H1 (cell line): ENCODE measurements around the gene RIMS1. TPM values are rescaled to one million over a fixed set of nuclear protein-coding genes. Genes with fewer than 3 reads are reported as not detected.

Experiments used
- CTCF ChIA-PET: fragments of 300-600 bp; sonication (Branson Sonifier 250); formaldehyde crosslinking; loops from one replicate; lab custom pipeline; 2021; ENCODE audit not compliant: partially characterized antibody; lab: Charles Lee
- POLR2A ChIA-PET: fragments of 300-600 bp; sonication (Branson Sonifier 250); formaldehyde crosslinking; loops from one replicate; lab custom pipeline; 2021; ENCODE audit warnings: inconsistent platforms; ENCODE audit not compliant: partially characterized antibody; lab: Charles Lee
- DNase-seq, 2 experiments: peaks; one replicate each; pipeline versions ENCODE4 v3.0.0 to v3.0.0-alpha.2; 2010 to 2022; ENCODE audit warnings: low spot score in 2 of 2, low read depth in 1 of 2, mixed read lengths in 1 of 2
- FAIRE-seq: peaks from 2 replicates; lab custom pipeline; 2011; peaks lifted over from hg19 to GRCh38; lab: Jason Lieb, UNC
- H2AFZ ChIP-seq: 2 replicates; pipeline ENCODE4 v1.8.1; 2012; ENCODE audit warnings: low read length, inconsistent platforms
- H2AK5ac ChIP-seq: 2 replicates; pipeline ENCODE4 v1.6.1; 2013; ENCODE audit warnings: low read depth, low read length
- H2BK120ac ChIP-seq: replicated peaks from 2 replicates; pipeline ENCODE3; 2013; ENCODE audit warnings: low read depth, low read length, inconsistent platforms
- H2BK12ac ChIP-seq: 2 replicates; pipeline ENCODE4 v1.6.1; 2013; ENCODE audit warnings: low read depth, low read length
- H2BK15ac ChIP-seq: 2 replicates; pipeline ENCODE4 v1.6.1; 2013; ENCODE audit warnings: low read length
- H2BK20ac ChIP-seq: 2 replicates; pipeline ENCODE4 v1.6.1; 2013; ENCODE audit warnings: low read length
- H2BK5ac ChIP-seq: 2 replicates; pipeline ENCODE4 v1.6.1; 2013; ENCODE audit warnings: low read depth, low read length
- H3K14ac ChIP-seq: 2 replicates; pipeline ENCODE4 v1.6.1; 2013; ENCODE audit warnings: inconsistent platforms; ENCODE audit not compliant: insufficient read length
- H3K18ac ChIP-seq: 2 replicates; pipeline ENCODE4 v1.6.1; 2013; ENCODE audit warnings: low read length; ENCODE audit errors: extremely low read depth
- H3K23ac ChIP-seq: 2 replicates; pipeline ENCODE4 v1.6.1; 2013; ENCODE audit warnings: inconsistent platforms; ENCODE audit not compliant: insufficient read length
- H3K23me2 ChIP-seq: 2 replicates; pipeline ENCODE4 v1.6.1; 2013; ENCODE audit warnings: low read depth, low read length
- H3K27ac ChIP-seq: 2 replicates; pipeline ENCODE4 v1.6.1; 2011; ENCODE audit warnings: low read depth, low read length, inconsistent platforms
- H3K27me3 ChIP-seq, 4 experiments: replicated peaks in 1 of 4; 1 replicate in 1 of 4; 2 replicates in 3 of 4; pipeline versions ENCODE4 v1.6.1 to v1.8.1; 2011 to 2013; ENCODE audit warnings: low read length in 3 of 4, mild to moderate bottlenecking in 3 of 4, inconsistent platforms in 2 of 4, mixed read lengths in 2 of 4, moderate library complexity in 1 of 4; ENCODE audit not compliant: control insufficient read depth in 3 of 4, insufficient read depth in 3 of 4; ENCODE audit errors: extremely low read depth in 1 of 4
- H3K36me3 ChIP-seq, 4 experiments: 2 replicates each; pipeline versions ENCODE4 v1.6.1 to v1.8.1; 2011 to 2013; ENCODE audit warnings: mild to moderate bottlenecking in 4 of 4, low read length in 3 of 4, moderate library complexity in 2 of 4, control low read depth in 1 of 4, inconsistent platforms in 1 of 4; ENCODE audit not compliant: insufficient read depth in 4 of 4, control insufficient read depth in 2 of 4
- H3K4ac ChIP-seq: replicated peaks from 2 replicates; pipeline ENCODE3; 2013; ENCODE audit warnings: low read length, low read depth, mixed read lengths, inconsistent platforms; ENCODE audit not compliant: insufficient read length
- H3K4me1 ChIP-seq, 4 experiments: replicated peaks in 1 of 4; 1 replicate in 1 of 4; 2 replicates in 3 of 4; pipeline versions ENCODE4 v1.6.1 to v1.8.1; 2011 to 2013; ENCODE audit warnings: low read length in 3 of 4, inconsistent platforms in 2 of 4, mixed read lengths in 1 of 4; ENCODE audit not compliant: insufficient read depth in 4 of 4, control insufficient read depth in 3 of 4
- H3K4me2 ChIP-seq, 2 experiments: 2 replicates each; pipeline versions ENCODE4 v1.6.1 to v1.8.1; 2011 to 2013; ENCODE audit warnings: low read depth in 2 of 2, low read length in 2 of 2, control low read depth in 1 of 2, inconsistent platforms in 1 of 2, mild to moderate bottlenecking in 1 of 2; ENCODE audit not compliant: insufficient read depth in 1 of 2
- H3K4me3 ChIP-seq, 4 experiments: fragments of 200-600, 300-600 bp in 1 of 4; sonication (generic), shearing (Covaris generic), sonication (Bioruptor Twin) in 1 of 4; 2 replicates each; pipeline versions ENCODE4 v1.5.1 to v1.8.1; 2011 to 2016; ENCODE audit warnings: low read length in 4 of 4, low read depth in 3 of 4, control low read depth in 2 of 4, inconsistent platforms in 2 of 4, mild to moderate bottlenecking in 2 of 4, mixed read lengths in 1 of 4, moderate library complexity in 1 of 4; ENCODE audit not compliant: insufficient read depth in 2 of 4; ENCODE audit errors: extremely low read depth in 1 of 4
- H3K56ac ChIP-seq: replicated peaks from 2 replicates; pipeline ENCODE3; 2013; ENCODE audit warnings: low read depth, mild to moderate bottlenecking, mixed read lengths, low read length, inconsistent platforms; ENCODE audit not compliant: insufficient read length
- H3K79me1 ChIP-seq: 2 replicates; pipeline ENCODE4 v1.6.1; 2013; ENCODE audit warnings: low read depth, low read length, control low read depth
- H3K79me2 ChIP-seq, 2 experiments: 2 replicates each; pipeline versions ENCODE4 v1.6.1 to v1.8.1; 2012 to 2013; ENCODE audit warnings: low read length in 2 of 2, mild to moderate bottlenecking in 2 of 2, inconsistent platforms in 1 of 2; ENCODE audit not compliant: insufficient read depth in 2 of 2, control insufficient read depth in 1 of 2
- H3K9ac ChIP-seq, 4 experiments: replicated peaks in 1 of 4; 1 replicate in 1 of 4; 2 replicates in 3 of 4; pipeline versions ENCODE4 v1.6.1 to v1.8.1; 2011 to 2013; ENCODE audit warnings: low read depth in 3 of 4, low read length in 3 of 4, control low read depth in 2 of 4, mild to moderate bottlenecking in 2 of 4, moderate library complexity in 2 of 4, inconsistent platforms in 1 of 4; ENCODE audit errors: extremely low read depth in 1 of 4
- H3K9me3 ChIP-seq, 2 experiments: 2 replicates each; pipeline versions ENCODE4 v1.6.1 to v1.8.1; 2012 to 2013; ENCODE audit warnings: mild to moderate bottlenecking in 2 of 2, moderate library complexity in 2 of 2, control low read depth in 1 of 2, inconsistent platforms in 1 of 2, low read depth in 1 of 2, low read length in 1 of 2, mixed read lengths in 1 of 2; ENCODE audit not compliant: insufficient read depth in 2 of 2
- H4K20me1 ChIP-seq, 2 experiments: replicated peaks in 1 of 2; 2 replicates each; pipeline versions ENCODE3 to v1.8.1; 2011 to 2013; ENCODE audit warnings: inconsistent platforms in 2 of 2, low read length in 2 of 2, mild to moderate bottlenecking in 1 of 2; ENCODE audit not compliant: insufficient read depth in 2 of 2, control insufficient read depth in 1 of 2
- H4K5ac ChIP-seq: 2 replicates; pipeline ENCODE4 v1.6.1; 2013; ENCODE audit warnings: low read length, low read depth, mixed read lengths, inconsistent platforms; ENCODE audit not compliant: insufficient read length
- H4K8ac ChIP-seq: 2 replicates; pipeline ENCODE4 v1.8.0; 2013; ENCODE audit warnings: mild to moderate bottlenecking, moderate library complexity, low read length, inconsistent platforms; ENCODE audit not compliant: insufficient read depth; ENCODE audit errors: extremely low read depth
- H4K91ac ChIP-seq: replicated peaks from 2 replicates; pipeline ENCODE3; 2013; ENCODE audit warnings: low read length, mixed read lengths, inconsistent platforms; ENCODE audit not compliant: insufficient read length
- CTBP2 ChIP-seq: IDR thresholded peaks from 2 replicates; pipeline ENCODE4 v1.7.0; 2011; ENCODE audit warnings: borderline replicate concordance, mild to moderate bottlenecking, moderate library complexity, mixed read lengths, low read length; ENCODE audit not compliant: insufficient read depth, insufficient read length
- FOSL1 ChIP-seq: IDR thresholded peaks from 2 replicates; pipeline ENCODE4 v1.6.1; 2011; ENCODE audit warnings: mild to moderate bottlenecking, low read depth, low read length, moderate library complexity; ENCODE audit not compliant: insufficient read depth
- KDM5A ChIP-seq: fragments of 200-600 bp; IDR thresholded peaks from 2 replicates; pipeline ENCODE4 v1.7.1; 2012; ENCODE audit warnings: mild to moderate bottlenecking, low read length, inconsistent platforms, mixed read lengths
- NRF1 ChIP-seq: IDR thresholded peaks from 2 replicates; pipeline ENCODE4 v1.6.1; 2011; ENCODE audit warnings: mild to moderate bottlenecking, low read depth, low read length, improper control_type of control experiment
- POLR2A ChIP-seq, 2 experiments: IDR thresholded peaks; 1 replicate in 1 of 2; 2 replicates in 1 of 2; pipeline ENCODE4 v1.6.1; 2011; ENCODE audit warnings: low read depth in 2 of 2, low read length in 2 of 2, mild to moderate bottlenecking in 2 of 2; ENCODE audit errors: control extremely low read depth in 1 of 2
- RXRA ChIP-seq: IDR thresholded peaks from 2 replicates; pipeline ENCODE4 v1.6.1; 2011; ENCODE audit warnings: low read depth, mild to moderate bottlenecking, low read length, moderate library complexity; ENCODE audit not compliant: insufficient read depth
- SP2 ChIP-seq: IDR thresholded peaks from 2 replicates; pipeline ENCODE4 v1.6.1; 2012; ENCODE audit warnings: mild to moderate bottlenecking, low read length, inconsistent platforms
- TBP ChIP-seq: IDR thresholded peaks from 2 replicates; pipeline ENCODE4 v1.6.1; 2011; ENCODE audit warnings: low read depth, low read length, improper control_type of control experiment
- WGBS, 2 experiments: shearing (Covaris generic) in 1 of 2; methylation state at CpG; one replicate each; pipeline versions ENCODE4 v1.1.6 to v1.1.7; 2013 to 2015; ENCODE audit warnings: low lambda C conversion rate in 2 of 2, mixed read lengths in 2 of 2, inconsistent platforms in 1 of 2, low coverage in 1 of 2, missing lambda C conversion rate in 1 of 2; ENCODE audit not compliant: insufficient replicate concordance in 2 of 2, insufficient coverage in 1 of 2, insufficient read length in 1 of 2; ENCODE audit errors: extremely low coverage in 1 of 2, missing lambda C conversion rate in 1 of 2; 5-methylcytosine and 5-hydroxymethylcytosine counted together
- polyA plus RNA-seq, 7 experiments: library from polyadenylated mRNA; depleted of rRNA in 3 of 7; stranded (reverse) in 5 of 7; unstranded in 2 of 7; fragments of >200 nt in 5 of 7; fragments of 200-250 nt in 2 of 7; gene quantifications; 1 replicate in 5 of 7; 2 replicates in 1 of 7; 4 replicates in 1 of 7; pipeline versions ENCODE4 v1.2.1 to v1.2.3, GENCODE V29; 2011 to 2013; ENCODE audit warnings: missing spikeins in 2 of 7, mixed read lengths in 2 of 7
- total RNA-seq: library from RNA; stranded (reverse); fragmentation: NEBNext Ultra II Directional; extraction: Animal tissue kit (Norgen Biotek cat#: 25700); gene quantifications from 2 replicates; pipeline ENCODE4 v1.2.1, GENCODE V29; 2021
- TF ChIP-seq, protein P1 (sequence below): IDR thresholded peaks from 2 replicates; pipeline ENCODE4 v1.6.1; 2011; ENCODE audit warnings: low read depth, mild to moderate bottlenecking, low read length; ENCODE audit not compliant: insufficient read depth
- TF ChIP-seq, protein P2 (sequence below): IDR thresholded peaks from 2 replicates; pipeline ENCODE4 v1.6.1; 2011; ENCODE audit warnings: low read length, improper control_type of control experiment

RIMS1 gene
- total and polyA plus RNA-seq, 2 of the 8 experiments (the other 6 are each of a cell fraction or from before 2014, with no cell fraction given): 0.63 to 2.3 TPM

DNA sequence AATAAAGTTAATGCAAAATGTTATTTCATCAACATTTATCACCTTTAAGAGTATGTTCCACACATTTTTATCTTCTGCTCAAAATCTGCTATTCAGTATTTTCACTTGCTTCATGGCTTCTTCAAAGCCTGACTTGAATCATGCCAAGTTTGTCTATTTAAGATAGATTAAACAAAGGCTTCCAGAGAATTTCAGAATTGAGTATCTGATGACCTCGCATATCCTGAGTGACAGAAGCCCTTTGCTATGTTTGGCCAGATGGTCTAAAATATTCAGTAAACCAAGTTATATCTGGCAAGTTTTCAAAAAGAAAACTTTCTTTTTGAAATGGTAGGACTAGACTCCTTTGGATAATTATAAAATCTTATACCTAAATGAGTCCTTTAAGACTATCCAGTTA is 386.6 kb downstream of the RIMS1 start:
- no peaks in the 10 kb centered on the region for H3K27me3 ChIP-seq
- no peak overlapping the region for H3K14ac ChIP-seq
- H4K8ac ChIP-seq: no peak overlapping the region
- H3K79me1 ChIP-seq: no peaks in the 10 kb centered on the region
- no peak overlapping the region for H2BK12ac ChIP-seq
- H3K56ac ChIP-seq: no peak overlapping the region
- FAIRE-seq (no peak), DNase-seq (no peak)
- CTCF ChIA-PET: interaction anchor here (0.6 kb wide), 1 partner anchor 499 kb away, joined by 3 read pairs; no protein-coding TSS in a partner anchor
- no peaks in the 10 kb centered on the region for H4K20me1 ChIP-seq
- H3K4me3 ChIP-seq: no peak overlapping the region
- no peak overlapping the region for H4K5ac ChIP-seq
- no peak overlapping the region for H2BK15ac ChIP-seq
- no peak overlapping the region for H3K4ac ChIP-seq
- no peak overlapping the region for H2BK120ac ChIP-seq
- H4K91ac ChIP-seq: no peak overlapping the region
- no peak overlapping the region for H3K27ac ChIP-seq
- H3K23me2 ChIP-seq: no peaks in the 10 kb centered on the region
- H3K36me3 ChIP-seq: no peaks in the 10 kb centered on the region
- H2BK20ac ChIP-seq: no peak overlapping the region
- H2AK5ac ChIP-seq: no peak overlapping the region
- POLR2A ChIA-PET: no interaction called here
- no peak overlapping the region for H3K9ac ChIP-seq
- no peak overlapping the region for H3K4me2 ChIP-seq
- no peak overlapping the region for H2BK5ac ChIP-seq
- no peaks in the 10 kb centered on the region for H3K79me2 ChIP-seq
- no peaks in the 10 kb centered on the region for H3K9me3 ChIP-seq
- 89% methylated on average over 1 of the region's 1 CpG; no CpG with 5 or more reads in 1 of the 2 experiments for WGBS, 2 experiments
- no peak overlapping the region for H3K23ac ChIP-seq
- H2AFZ ChIP-seq: no peak overlapping the region
- H3K18ac ChIP-seq: no peak overlapping the region
- H3K4me1 ChIP-seq: no peaks in the 10 kb centered on the region
- TF ChIP-seq SP2: no peak
- TF ChIP-seq, protein P1, sequence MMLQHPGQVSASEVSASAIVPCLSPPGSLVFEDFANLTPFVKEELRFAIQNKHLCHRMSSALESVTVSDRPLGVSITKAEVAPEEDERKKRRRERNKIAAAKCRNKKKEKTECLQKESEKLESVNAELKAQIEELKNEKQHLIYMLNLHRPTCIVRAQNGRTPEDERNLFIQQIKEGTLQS: no peak
- no peak for TF ChIP-seq POLR2A (IDR thresholded peaks at IDR 0.05; ENCODE audit: control extremely low read depth in 1 of 2, low read depth in 2 of 2, low read length in 2 of 2)
- no peak for TF ChIP-seq NRF1
- TF ChIP-seq, protein P2, sequence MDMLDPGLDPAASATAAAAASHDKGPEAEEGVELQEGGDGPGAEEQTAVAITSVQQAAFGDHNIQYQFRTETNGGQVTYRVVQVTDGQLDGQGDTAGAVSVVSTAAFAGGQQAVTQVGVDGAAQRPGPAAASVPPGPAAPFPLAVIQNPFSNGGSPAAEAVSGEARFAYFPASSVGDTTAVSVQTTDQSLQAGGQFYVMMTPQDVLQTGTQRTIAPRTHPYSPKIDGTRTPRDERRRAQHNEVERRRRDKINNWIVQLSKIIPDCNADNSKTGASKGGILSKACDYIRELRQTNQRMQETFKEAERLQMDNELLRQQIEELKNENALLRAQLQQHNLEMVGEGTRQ: no peak
- no peak for TF ChIP-seq TBP
- TF ChIP-seq RXRA: no peak
- no peak for TF ChIP-seq KDM5A
- no peak for TF ChIP-seq CTBP2
- TF ChIP-seq FOSL1: no peak
